Upper lobe of right lung (tissue), 1 donor: ENCODE measurements around the gene FAM229B. TPM values are rescaled to one million over a fixed set of nuclear protein-coding genes. Genes with fewer than 3 reads are reported as not detected.

Source experiments
- ATAC-seq: fragments of 200-7000 bp; cut with Tn5 transposase; one replicate; pipeline ENCODE4 v1.9.1; 2020; ENCODE audit warnings: mild to moderate bottlenecking, moderate library complexity
- DNase-seq: peaks from one replicate; pipeline ENCODE4 v3.0.0-alpha.2; 2020
- H3K27ac ChIP-seq: fragments of 200-600 bp; one replicate; pipeline ENCODE4 v1.8.0; 2022
- H3K27me3 ChIP-seq: fragments of 200-600 bp; one replicate; pipeline ENCODE4 v1.8.0; 2022; ENCODE audit warnings: mild to moderate bottlenecking
- H3K36me3 ChIP-seq: fragments of 200-600 bp; one replicate; pipeline ENCODE4 v1.8.0; 2022
- H3K4me1 ChIP-seq: fragments of 200-600 bp; one replicate; pipeline ENCODE4 v1.8.0; 2022
- H3K4me3 ChIP-seq: fragments of 200-600 bp; one replicate; pipeline ENCODE4 v1.8.0; 2022; ENCODE audit warnings: mild to moderate bottlenecking
- H3K9me3 ChIP-seq: fragments of 200-600 bp; one replicate; pipeline ENCODE4 v1.8.0; 2022
- CTCF ChIP-seq: fragments of 200-600 bp; IDR thresholded peaks from one replicate; pipeline ENCODE4 v1.8.0; 2022; ENCODE audit warnings: antibody characterized with exemption
- intact Hi-C: fragments of 100-400 bp; cut with DNase I; formaldehyde crosslinking; loops from one replicate; pipeline ENCODE4 v1.11.0; 2022
- total RNA-seq: library from RNA; stranded (reverse); fragmentation: NEBNext Ultra II Directional; extraction: Animal tissue kit (Norgen Biotek cat#: 25700); gene quantifications from one replicate; pipeline ENCODE4 v1.2.1, GENCODE V29; 2021
- donor health status: DM: no; HTN: yes; CAD: no; lungs with severe emphysema.

FAM229B gene
- total RNA-seq, 1 donor from 2014 or later = 8.2 TPM

- Histone ChIP-seq H3K36me3 (peaks cover 72% of the 10 kb centered on the region), H3K4me1 (no peaks in the 10 kb centered on the region), H3K9me3 (no peaks in the 10 kb centered on the region), H3K4me3 (no peak overlapping the region), H3K27me3 (no peaks in the 10 kb centered on the region), H3K27ac (no peak overlapping the region)
- intact Hi-C loops = no loop called here
- ATAC-seq (no peak), DNase-seq (no peak)
- TF ChIP-seq CTCF = no peak
These were observed 27.3 kb downstream of the FAM229B start for GRCh38 chr6:112114577-112115223.

- Histone ChIP-seq H3K27ac (no peak overlapping the region), H3K27me3 (no peaks in the 10 kb centered on the region), H3K9me3 (no peaks in the 10 kb centered on the region), H3K4me1 (no peaks in the 10 kb centered on the region), H3K4me3 (no peak overlapping the region), H3K36me3 (peaks cover 75% of the 10 kb centered on the region)
- ATAC-seq (peak; percentile 33), DNase-seq (no peak)
- intact Hi-C loops = no loop called here
- TF ChIP-seq CTCF = no peak
These were observed 28.8 kb downstream of the FAM229B start for GRCh38 chr6:112116221-112116620.

- no peak for ATAC-seq
- no peak for TF ChIP-seq CTCF
- intact Hi-C loops = no loop called here
- H3K36me3 ChIP-seq = peaks cover 77% of the 10 kb centered on the region
- no peak overlapping the region for H3K27ac ChIP-seq
- no peaks in the 10 kb centered on the region for H3K27me3 ChIP-seq
- H3K9me3 ChIP-seq = no peaks in the 10 kb centered on the region
- no peak for DNase-seq
- no peak overlapping the region for H3K4me3 ChIP-seq
- no peaks in the 10 kb centered on the region for H3K4me1 ChIP-seq
These were observed 30.2 kb downstream of the FAM229B start for GRCh38 chr6:112117554-112117953.

- ATAC-seq (no peak), DNase-seq (no peak)
- Histone ChIP-seq H3K36me3 (peaks cover 78% of the 10 kb centered on the region), H3K9me3 (no peaks in the 10 kb centered on the region), H3K4me3 (no peak overlapping the region), H3K27ac (no peak overlapping the region), H3K4me1 (no peaks in the 10 kb centered on the region), H3K27me3 (no peaks in the 10 kb centered on the region)
- intact Hi-C loops = no loop called here
- TF ChIP-seq CTCF = no peak
These were observed 30.6 kb downstream of the FAM229B start for GRCh38 chr6:112118034-112118433.

- DNase-seq = no peak
- Histone ChIP-seq H3K36me3 (peaks cover 72% of the 10 kb centered on the region), H3K9me3 (no peaks in the 10 kb centered on the region), H3K4me1 (no peaks in the 10 kb centered on the region), H3K4me3 (no peak overlapping the region), H3K27ac (no peak overlapping the region), H3K27me3 (no peaks in the 10 kb centered on the region)
- no peak for TF ChIP-seq CTCF
- intact Hi-C loops = no loop called here
- ATAC-seq = peak; percentile 65
These were observed 35.4 kb downstream of the FAM229B start for GRCh38 chr6:112122756-112123155.

- no peak for ATAC-seq
- H3K36me3 ChIP-seq = peaks cover 76% of the 10 kb centered on the region
- TF ChIP-seq CTCF = no peak
- DNase-seq = no peak
- H3K27ac ChIP-seq = no peak overlapping the region
- H3K4me3 ChIP-seq = no peak overlapping the region
- H3K27me3 ChIP-seq = no peaks in the 10 kb centered on the region
- H3K9me3 ChIP-seq = no peaks in the 10 kb centered on the region
- intact Hi-C loops = no loop called here
- H3K4me1 ChIP-seq = no peaks in the 10 kb centered on the region
These were observed 36.6 kb downstream of the FAM229B start for GRCh38 chr6:112123982-112124381.
